ENCODE measurements around the gene ZBTB21.

GRCh38 chr21:42006765-42007164 is 3.4 kb downstream of the ZBTB21 start:
- TF ChIP-seq POLR2AphosphoS5 (IDR thresholded peaks at IDR 0.05; ENCODE audit: low read depth, low read length) (no peak), SIN3A (IDR thresholded peaks at IDR 0.05; ENCODE audit: borderline replicate concordance, insufficient read depth, low read length) (no peak), TAF1 (IDR thresholded peaks at IDR 0.05; ENCODE audit: borderline replicate concordance, insufficient read depth, low read length) (no peak), REST (IDR thresholded peaks at IDR 0.05; ENCODE audit: insufficient read depth in 1 of 2, low read depth in 2 of 2, low read length in 2 of 2) (no peak)

Measured in PFSK-1 (cell line).